B cell (primary cell): ENCODE results near the gene PPIP5K2. TPM values are rescaled to one million over a fixed set of nuclear protein-coding genes. Genes with fewer than 3 reads are reported as not detected.

Experiments
- ATAC-seq: fragments of 200-7000 bp; cut with Tn5 transposase; one replicate; pipeline ENCODE4 v1.10.0; 2021; ENCODE audit warnings: low read depth, mild to moderate bottlenecking, moderate number of reproducible peaks, moderate library complexity
- CTCF ChIA-PET: fragments of 350-600 bp; sonication (Branson Sonifier 250); formaldehyde crosslinking; loops from one replicate; lab custom pipeline; 2021; ENCODE audit warnings: antibody characterized with exemption, inconsistent platforms; lab: Charles Lee
- POLR2A ChIA-PET: fragments of 350-600 bp; sonication (Branson Sonifier 250); formaldehyde crosslinking; loops from one replicate; lab custom pipeline; 2021; ENCODE audit warnings: antibody characterized with exemption; lab: Charles Lee
- DNase-seq: peaks from one replicate; pipeline ENCODE4 v3.0.0; 2013
- H2AFZ ChIP-seq: 2 replicates; pipeline ENCODE4 v1.6.1; 2012; ENCODE audit warnings: mild to moderate bottlenecking, low read depth, low read length; ENCODE audit not compliant: insufficient read depth, poor library complexity, severe bottlenecking
- H3K27ac ChIP-seq, 2 donors: 1 replicate in 1 of 2; 2 replicates in 1 of 2; pipeline ENCODE4 v1.5.1; 2012 to 2013; ENCODE audit warnings: low read length in 2 of 2, mild to moderate bottlenecking in 2 of 2, moderate library complexity in 1 of 2
- H3K27me3 ChIP-seq, 4 experiments: fragments of 200-600 bp in 1 of 4; sonication (generic) in 1 of 4; replicated peaks in 1 of 4; 1 replicate in 2 of 4; 2 replicates in 2 of 4; pipeline versions ENCODE4 v1.6.1 to v1.7.0; 2013 to 2016; ENCODE audit warnings: low read length in 3 of 4, mild to moderate bottlenecking in 2 of 4, mixed read lengths in 1 of 4, moderate library complexity in 1 of 4; ENCODE audit not compliant: insufficient read depth in 4 of 4, control insufficient read depth in 3 of 4; ENCODE audit errors: control extremely low read depth in 1 of 4
- H3K36me3 ChIP-seq, 2 experiments: replicated peaks in 1 of 2; 1 replicate in 1 of 2; 2 replicates in 1 of 2; pipeline versions ENCODE4 v1.6.1 to v1.7.1; 2013; ENCODE audit warnings: low read length in 1 of 2; ENCODE audit not compliant: insufficient read depth in 2 of 2, control insufficient read depth in 1 of 2; ENCODE audit errors: control extremely low read depth in 1 of 2, extremely low read depth in 1 of 2
- H3K4me1 ChIP-seq, 2 donors: fragments of 200-600 bp in 1 of 2; sonication (generic) in 1 of 2; 1 replicate in 1 of 2; 2 replicates in 1 of 2; pipeline versions ENCODE4 v1.5.1 to v1.6.1; 2013 to 2017; ENCODE audit warnings: low read length in 2 of 2; ENCODE audit not compliant: control insufficient read depth in 2 of 2, insufficient read depth in 2 of 2
- H3K4me2 ChIP-seq: replicated peaks from 2 replicates; pipeline ENCODE3; 2012; ENCODE audit warnings: mild to moderate bottlenecking, low read depth, low read length; ENCODE audit not compliant: poor library complexity, severe bottlenecking
- H3K4me3 ChIP-seq, 5 experiments: fragments of 200-600 bp in 1 of 5; sonication (generic) in 1 of 5; 1 replicate in 3 of 5; 2 replicates in 2 of 5; pipeline versions ENCODE4 v1.5.1 to v1.7.0; 2011 to 2016; ENCODE audit warnings: low read length in 4 of 5, mild to moderate bottlenecking in 4 of 5, low read depth in 2 of 5, control low read depth in 1 of 5, moderate library complexity in 1 of 5; ENCODE audit not compliant: insufficient read depth in 1 of 5; ENCODE audit errors: control extremely low read depth in 1 of 5, extremely low read depth in 1 of 5
- H3K79me2 ChIP-seq: fragments of 200-600 bp; sonication (generic); one replicate; pipeline ENCODE4 v1.6.0; 2016; ENCODE audit warnings: low read length; ENCODE audit not compliant: control insufficient read depth, insufficient read depth
- H3K9ac ChIP-seq: fragments of 200-600 bp; sonication (generic); 2 replicates; pipeline ENCODE4 v1.6.1; 2017; ENCODE audit warnings: mild to moderate bottlenecking, low read length, moderate library complexity
- H3K9me3 ChIP-seq, 3 donors: one replicate each; pipeline versions ENCODE4 v1.6.1 to v1.7.1; 2013; ENCODE audit warnings: low read length in 2 of 3; ENCODE audit not compliant: control insufficient read depth in 2 of 3, insufficient read depth in 1 of 3; ENCODE audit errors: control extremely low read depth in 1 of 3
- H4K20me1 ChIP-seq: 2 replicates; pipeline ENCODE4 v1.6.0; 2012; ENCODE audit warnings: mild to moderate bottlenecking, low read length; ENCODE audit not compliant: insufficient read depth, control insufficient read depth, poor library complexity, severe bottlenecking
- H3K27ac Mint-ChIP-seq: one replicate; pipeline ENCODE4 v1.8.0; 2021; ENCODE audit warnings: mixed read lengths
- H3K27me3 Mint-ChIP-seq: one replicate; pipeline ENCODE4 v1.8.0; 2021; ENCODE audit warnings: mixed read lengths
- H3K4me1 Mint-ChIP-seq: one replicate; pipeline ENCODE4 v1.8.0; 2021; ENCODE audit warnings: mixed read lengths
- H3K4me3 Mint-ChIP-seq: one replicate; pipeline ENCODE4 v1.8.0; 2021; ENCODE audit warnings: mixed read lengths
- H3K9me3 Mint-ChIP-seq: one replicate; pipeline ENCODE4 v1.8.0; 2022; ENCODE audit warnings: mixed read lengths; ENCODE audit not compliant: insufficient read depth
- EZH2 ChIP-seq: IDR thresholded peaks from 2 replicates; pipeline ENCODE4 v1.6.1; 2012; ENCODE audit warnings: borderline replicate concordance, low read depth, mild to moderate bottlenecking, moderate library complexity, low read length; ENCODE audit not compliant: insufficient read depth, poor library complexity, severe bottlenecking
- WGBS: methylation state at CpG from one replicate; pipeline ENCODE4 v1.1.5; 2013; ENCODE audit warnings: missing lambda C conversion rate; ENCODE audit not compliant: insufficient coverage; 5-methylcytosine and 5-hydroxymethylcytosine counted together
- intact Hi-C: fragments of 100-400 bp; cut with micrococcal nuclease; formaldehyde crosslinking; loops from one replicate; pipeline ENCODE4 v1.10.0; 2022
- polyA plus RNA-seq: library from polyadenylated mRNA; depleted of rRNA; stranded (reverse); fragments of >200 nt; gene quantifications from 2 replicates; pipeline ENCODE4 v1.2.3, GENCODE V29; 2012
- total RNA-seq, 2 donors: library from RNA; stranded (reverse); fragments of 120-200 nt in 1 of 2; gene quantifications; 1 replicate in 1 of 2; 2 replicates in 1 of 2; pipeline versions ENCODE4 v1.2.3 to v1.2.4, GENCODE V29; 2013 to 2022
- TF ChIP-seq, protein P1 (sequence below): fragments of 200-600 bp; IDR thresholded peaks from one replicate; pipeline ENCODE4 v1.8.0; 2022; ENCODE audit warnings: antibody characterized with exemption, mild to moderate bottlenecking

PPIP5K2 gene
- total and polyA plus RNA-seq, 2 donors (not counting 1 experiment from before 2014, with no cell fraction given) = 14.5 to 80.5 TPM

DNA sequence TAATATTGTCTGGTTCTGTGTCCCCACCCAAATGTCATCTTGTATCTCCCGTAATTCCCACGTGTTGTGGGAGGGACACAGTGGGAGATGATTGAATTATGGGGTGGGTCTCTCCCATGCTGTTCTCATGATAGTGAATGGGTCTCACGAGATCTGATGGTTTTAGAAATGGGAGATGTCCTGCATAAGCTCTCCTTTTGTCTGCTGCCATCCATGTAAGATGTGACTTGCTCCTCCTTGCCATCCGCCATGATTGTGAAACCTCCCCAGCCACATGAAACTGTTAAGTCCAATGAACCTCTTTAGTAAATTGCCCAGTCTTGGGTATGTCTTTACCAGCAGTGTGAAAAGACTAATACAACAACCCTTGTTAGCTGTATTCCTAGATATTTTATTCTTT, 44.7 kb upstream of the PPIP5K2 start:
- no peak overlapping the region for H3K4me3 ChIP-seq
- no peak overlapping the region for H3K27ac ChIP-seq
- intact Hi-C loops = no loop called here
- no peaks in the 10 kb centered on the region for H3K36me3 ChIP-seq
- H3K9ac ChIP-seq = no peak overlapping the region
- no peak for ATAC-seq
- H3K27ac Mint-ChIP-seq = no peak overlapping the region
- POLR2A ChIA-PET = no interaction called here
- H2AFZ ChIP-seq = no peak overlapping the region
- CTCF ChIA-PET = no interaction called here
- no peak overlapping the region for H3K4me2 ChIP-seq
- H3K9me3 Mint-ChIP-seq = peaks cover 29% of the 10 kb centered on the region
- WGBS = 90% methylated on average over 3 of the region's 4 CpGs
- peaks cover 3% of the 10 kb centered on the region for H3K27me3 Mint-ChIP-seq
- no peaks in the 10 kb centered on the region for H3K79me2 ChIP-seq
- peaks cover 2 to 42% (median 22%) of the 10 kb centered on the region in 3 donors for H3K9me3 ChIP-seq
- no peaks in the 10 kb centered on the region for H3K27me3 ChIP-seq
- H3K4me3 Mint-ChIP-seq = no peak overlapping the region
- no peaks in the 10 kb centered on the region for H4K20me1 ChIP-seq
- no peaks in the 10 kb centered on the region for H3K4me1 ChIP-seq
- DNase-seq = no peak
- no peaks in the 10 kb centered on the region for H3K4me1 Mint-ChIP-seq
- no peak for TF ChIP-seq EZH2
- TF ChIP-seq, protein P1, sequence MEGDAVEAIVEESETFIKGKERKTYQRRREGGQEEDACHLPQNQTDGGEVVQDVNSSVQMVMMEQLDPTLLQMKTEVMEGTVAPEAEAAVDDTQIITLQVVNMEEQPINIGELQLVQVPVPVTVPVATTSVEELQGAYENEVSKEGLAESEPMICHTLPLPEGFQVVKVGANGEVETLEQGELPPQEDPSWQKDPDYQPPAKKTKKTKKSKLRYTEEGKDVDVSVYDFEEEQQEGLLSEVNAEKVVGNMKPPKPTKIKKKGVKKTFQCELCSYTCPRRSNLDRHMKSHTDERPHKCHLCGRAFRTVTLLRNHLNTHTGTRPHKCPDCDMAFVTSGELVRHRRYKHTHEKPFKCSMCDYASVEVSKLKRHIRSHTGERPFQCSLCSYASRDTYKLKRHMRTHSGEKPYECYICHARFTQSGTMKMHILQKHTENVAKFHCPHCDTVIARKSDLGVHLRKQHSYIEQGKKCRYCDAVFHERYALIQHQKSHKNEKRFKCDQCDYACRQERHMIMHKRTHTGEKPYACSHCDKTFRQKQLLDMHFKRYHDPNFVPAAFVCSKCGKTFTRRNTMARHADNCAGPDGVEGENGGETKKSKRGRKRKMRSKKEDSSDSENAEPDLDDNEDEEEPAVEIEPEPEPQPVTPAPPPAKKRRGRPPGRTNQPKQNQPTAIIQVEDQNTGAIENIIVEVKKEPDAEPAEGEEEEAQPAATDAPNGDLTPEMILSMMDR = no peak

- ATAC-seq (no peak), DNase-seq (no peak)
- Histone ChIP-seq H3K4me3 (no peak overlapping the region), H3K27ac (no peak overlapping the region), H3K4me1 (no peaks in the 10 kb centered on the region), H3K9me3 (peaks cover 5 to 65% (median 21%) of the 10 kb centered on the region in 3 donors), H3K27me3 (no peaks in the 10 kb centered on the region), H4K20me1 (no peaks in the 10 kb centered on the region), H3K4me2 (no peak overlapping the region), H3K79me2 (no peaks in the 10 kb centered on the region), H3K9ac (no peak overlapping the region), H3K36me3 (no peaks in the 10 kb centered on the region), H2AFZ (no peak overlapping the region)
- peaks cover 46% of the 10 kb centered on the region for H3K9me3 Mint-ChIP-seq
- TF ChIP-seq EZH2 = no peak
- TF ChIP-seq, protein P1 = no peak
- intact Hi-C loops = no loop called here
- H3K27me3 Mint-ChIP-seq = no peaks in the 10 kb centered on the region
- no peak overlapping the region for H3K27ac Mint-ChIP-seq
- H3K4me1 Mint-ChIP-seq = no peaks in the 10 kb centered on the region
- ChIA-PET POLR2A (no interaction called here), CTCF (no interaction called here)
- H3K4me3 Mint-ChIP-seq = no peak overlapping the region
- 84% methylated on average over 4 of the region's 4 CpGs for WGBS
Measured at GRCh38 chr5:103079796-103080195, 40.3 kb upstream of the PPIP5K2 start.
